Head of caudate nucleus (tissue), 42 donors: Measurements from ENCODE around the gene TRAF3IP1.
"Not testable (repeated sequence)": the region's sequence is repeated elsewhere in the genome, so short reads cannot be mapped to it uniquely, and the experiment has no call there.

Experiments
- DNase-seq, 42 donors: peaks; one replicate each; pipeline versions ENCODE4 v3.0.0 to v3.0.0-alpha.2; 2020 to 2021; ENCODE audit warnings: mixed read lengths in 7 of 42
- intact Hi-C: fragments of 100-400 bp; cut with DNase I; formaldehyde crosslinking; loops from one replicate; pipeline ENCODE4 v1.15.0; 2022

The TRAF3IP1 gene

DNA sequence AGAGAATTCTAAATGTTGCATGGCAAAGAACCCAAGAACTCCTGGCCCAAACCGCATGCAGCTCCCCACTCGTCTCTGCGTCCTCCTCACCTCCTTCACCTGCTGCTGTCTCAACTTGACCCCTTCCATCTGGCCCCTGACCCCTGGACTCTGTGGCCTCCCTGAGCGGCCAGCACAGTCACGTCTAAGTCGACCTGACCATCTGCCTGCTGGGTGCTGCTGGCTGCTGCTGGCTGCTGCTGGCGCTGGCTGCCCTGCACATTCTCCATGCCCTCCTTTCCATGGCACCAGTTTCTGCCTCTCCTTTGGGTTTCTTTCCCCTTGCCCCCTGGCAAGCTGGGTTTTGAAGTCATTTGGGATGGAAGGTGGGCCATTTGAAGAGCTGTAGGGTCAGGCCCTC lies 76.3 kb downstream of the TRAF3IP1 start:
- intact Hi-C loops: no loop called here
- DNase-seq: no peak

DNA sequence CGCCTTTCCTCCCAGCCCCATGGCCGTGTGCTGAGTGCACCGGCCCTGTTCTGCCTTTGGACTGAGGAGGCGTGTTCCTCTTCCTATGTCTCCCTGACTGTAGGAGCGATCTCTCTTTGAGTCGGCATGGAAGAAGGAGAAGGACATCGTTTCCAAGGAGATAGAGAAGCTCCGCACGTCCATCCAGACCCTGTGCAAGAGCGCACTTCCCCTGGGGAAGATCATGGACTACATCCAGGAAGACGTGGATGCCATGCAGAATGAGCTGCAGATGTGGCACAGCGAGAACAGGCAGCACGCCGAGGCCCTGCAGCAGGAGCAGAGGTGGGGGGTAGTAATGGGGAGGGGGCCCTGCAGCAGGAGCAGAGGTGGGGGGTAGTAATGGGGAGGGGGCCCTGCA lies 77.0 kb downstream of the TRAF3IP1 start:
- intact Hi-C loops: no loop called here
- no peak for DNase-seq

- intact Hi-C loops: no loop called here
Measured at GRCh38 chr2:238398577-238398976, 78.3 kb downstream of the TRAF3IP1 start.

GRCh38 chr2:238399094-238399493 lies 78.8 kb downstream of the TRAF3IP1 start:
- intact Hi-C loops: no loop called here
- no peak for DNase-seq

More at GRCh38 chr2:238398577-238398976, 78.3 kb downstream of the TRAF3IP1 start:
- no peak for DNase-seq

DNA sequence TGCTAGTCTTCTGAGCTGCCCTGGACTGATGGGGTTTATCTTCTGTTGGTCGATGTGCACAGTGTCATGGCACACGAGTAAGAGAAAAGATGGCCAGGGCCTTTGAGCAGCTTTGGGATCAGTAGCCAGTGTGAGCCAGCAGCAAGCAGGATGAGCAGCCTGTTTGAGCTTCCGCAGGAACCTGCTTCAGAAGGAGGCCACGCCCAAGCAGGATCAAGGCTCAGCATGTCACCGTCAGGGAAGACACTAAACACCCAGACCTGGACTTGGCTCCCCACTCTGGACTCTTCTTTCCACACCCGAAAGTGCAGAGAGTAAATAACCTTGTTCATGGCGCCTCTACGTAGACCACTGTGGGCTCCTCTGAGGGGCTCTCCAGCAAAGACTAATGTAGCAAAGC lies 81.2 kb downstream of the TRAF3IP1 start:
- intact Hi-C loops: no loop called here
- DNase-seq: no peak

- peak in 1 of 42 donors; percentile 13 for DNase-seq
Measured at GRCh38 chr2:238403632-238404405, 83.5 kb downstream of the TRAF3IP1 start.

GRCh38 chr2:238404406-238405216 lies 84.3 kb downstream of the TRAF3IP1 start:
- intact Hi-C loops: no loop called here
- DNase-seq: peak in 1 of 42 donors; percentile 12

More at GRCh38 chr2:238403632-238404405, 83.5 kb downstream of the TRAF3IP1 start:
- intact Hi-C loops: no loop called here

- DNase-seq, intact Hi-C loops: not testable (repeated sequence)
Measured at GRCh38 chr2:238405217-238405555, 84.9 kb downstream of the TRAF3IP1 start.

- no peak for DNase-seq
- intact Hi-C loops: no loop called here
Measured at GRCh38 chr2:238406221-238406997, 86.1 kb downstream of the TRAF3IP1 start.

DNA sequence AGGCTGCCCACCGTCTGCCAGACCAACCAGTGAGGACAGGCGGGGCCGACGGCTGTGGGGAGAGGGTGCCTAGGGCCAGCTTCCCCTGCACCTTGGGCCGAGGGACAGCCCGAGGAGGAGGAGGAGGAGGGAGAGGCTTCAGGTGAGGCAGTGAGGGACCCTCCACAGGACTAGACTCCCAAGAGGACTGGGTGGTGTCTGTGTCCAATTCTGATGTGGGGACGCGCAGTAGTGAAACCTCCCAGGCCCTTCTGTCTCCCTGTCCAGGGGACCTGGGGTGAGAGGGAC lies 86.6 kb downstream of the TRAF3IP1 start:
- intact Hi-C loops: no loop called here
- DNase-seq: no peak

DNA sequence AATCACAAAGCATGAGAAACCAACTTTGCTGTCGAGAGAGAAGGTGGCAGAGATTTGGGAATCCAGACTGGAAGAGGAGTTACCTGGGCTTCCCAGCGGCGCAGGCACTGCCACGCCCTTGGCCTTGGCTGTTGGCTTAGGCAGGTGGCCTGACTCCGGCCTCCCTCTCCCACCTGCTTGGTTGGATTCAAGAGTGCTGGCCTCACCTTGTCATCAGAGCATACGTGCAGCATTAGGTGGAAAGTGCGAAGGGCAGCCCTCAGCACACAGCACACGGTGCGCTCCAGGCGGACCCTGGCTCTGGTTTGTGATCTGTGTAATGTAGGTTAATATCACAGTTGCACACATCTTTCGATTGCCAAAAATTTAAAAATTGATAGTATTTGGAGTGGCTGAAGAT lies 87.2 kb downstream of the TRAF3IP1 start:
- no peak for DNase-seq

GRCh38 chr2:238408615-238409340 lies 88.5 kb downstream of the TRAF3IP1 start:
- intact Hi-C loops: no loop called here
- no peak for DNase-seq

More for the DNA sequence above, 87.2 kb downstream of the TRAF3IP1 start:
- intact Hi-C loops: no loop called here

- no peak for DNase-seq
- intact Hi-C loops: no loop called here
Measured at GRCh38 chr2:238409341-238410199, 89.3 kb downstream of the TRAF3IP1 start.

GRCh38 chr2:238412067-238412767 lies 91.9 kb downstream of the TRAF3IP1 start:
- no peak for DNase-seq
- intact Hi-C loops: no loop called here

- intact Hi-C loops: no loop called here
- DNase-seq: no peak
Measured at GRCh38 chr2:238413368-238413767, 93.0 kb downstream of the TRAF3IP1 start.

GRCh38 chr2:238415036-238415764 lies 94.9 kb downstream of the TRAF3IP1 start:
- DNase-seq: no peak
- intact Hi-C loops: no loop called here

DNA sequence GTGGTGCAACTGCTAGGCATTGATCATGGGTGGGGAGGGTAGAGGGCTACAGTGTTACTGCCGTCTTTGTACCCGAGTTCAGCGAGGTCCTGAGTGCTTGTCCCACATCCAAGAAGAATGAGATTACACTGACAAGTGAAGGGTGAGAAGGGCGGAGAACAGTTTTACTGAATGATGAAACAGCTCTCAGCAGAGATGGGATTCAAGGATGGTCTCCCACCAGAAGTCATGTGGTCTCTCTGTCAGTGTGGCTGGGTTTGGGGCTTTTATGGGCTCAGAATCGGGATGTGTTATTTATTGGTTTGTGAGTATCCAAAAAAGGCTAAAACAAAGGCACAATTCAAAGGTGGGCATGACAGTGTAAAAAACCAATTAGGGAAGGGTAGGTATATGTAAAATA lies 95.6 kb downstream of the TRAF3IP1 start:
- intact Hi-C loops: no loop called here
- DNase-seq: no peak
